Posterior vena cava (tissue), 2 donors: ENCODE results near the gene TTC9B. TPM values are rescaled to one million over a fixed set of nuclear protein-coding genes. Genes with fewer than 3 reads are reported as not detected.

ENCODE experiments used
- DNase-seq: peaks from one replicate; pipeline ENCODE4 v3.0.0-alpha.2; 2020; ENCODE audit warnings: low spot score
- intact Hi-C, 2 donors: fragments of 100-400 bp; cut with DNase I; formaldehyde crosslinking; loops; one replicate each; pipeline versions ENCODE4 v1.14.1 to v1.14.2; 2022 to 2023
- total RNA-seq, 2 donors: library from RNA; stranded (reverse); fragmentation: NEBNext Ultra II Directional; extraction: Animal tissue kit (Norgen Biotek cat#: 25700); gene quantifications; one replicate each; pipeline ENCODE4 v1.2.1, GENCODE V29; 2021
- donor health status: DM: yes; HTN: yes; CAD: no.
- donor health status: DM: yes; HTN: yes; CAD: no.

The TTC9B gene
- total RNA-seq, 2 donors from 2014 or later, result not detected

DNA sequence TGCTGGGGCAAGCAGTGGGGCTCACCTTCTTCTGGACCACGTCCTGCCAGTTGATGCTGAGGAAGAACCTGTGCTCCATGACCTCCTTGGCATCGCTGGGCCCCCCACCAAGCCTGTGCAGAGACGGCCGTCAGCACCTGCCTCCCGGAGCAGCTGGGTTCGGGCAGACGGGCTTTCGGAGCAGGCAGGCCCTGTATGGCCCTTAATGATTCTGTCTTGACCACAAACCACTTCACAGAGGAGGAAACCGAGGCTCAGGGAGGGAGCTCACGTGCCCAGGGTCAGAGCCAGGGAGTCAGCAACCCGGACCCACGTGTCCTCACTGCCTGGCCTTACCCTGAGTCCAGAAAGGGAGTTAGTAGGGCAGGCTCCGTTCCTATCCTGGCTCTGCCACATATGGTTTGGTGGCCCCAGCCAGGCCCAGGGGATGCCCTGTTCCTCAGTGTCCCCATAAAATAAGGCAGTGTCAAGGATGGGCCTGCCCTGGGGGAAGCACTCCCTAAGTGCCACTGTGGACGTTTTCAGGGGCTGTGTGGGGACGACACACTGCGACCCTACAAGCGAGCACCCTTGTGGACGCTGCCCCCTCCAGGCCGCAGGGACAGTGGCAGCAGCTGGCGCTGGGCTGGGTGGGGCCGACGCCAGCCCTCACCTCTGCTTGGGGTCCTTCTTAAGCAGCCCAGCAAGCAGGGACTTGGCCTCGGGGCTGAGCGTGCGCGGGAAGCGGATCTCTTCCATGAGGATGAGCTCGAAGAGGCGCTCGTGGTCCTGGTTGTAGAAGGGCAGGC is 17.2 kb upstream of the TTC9B start:
- DNase-seq, result no peak
- intact Hi-C loops, result no loop called here

DNA sequence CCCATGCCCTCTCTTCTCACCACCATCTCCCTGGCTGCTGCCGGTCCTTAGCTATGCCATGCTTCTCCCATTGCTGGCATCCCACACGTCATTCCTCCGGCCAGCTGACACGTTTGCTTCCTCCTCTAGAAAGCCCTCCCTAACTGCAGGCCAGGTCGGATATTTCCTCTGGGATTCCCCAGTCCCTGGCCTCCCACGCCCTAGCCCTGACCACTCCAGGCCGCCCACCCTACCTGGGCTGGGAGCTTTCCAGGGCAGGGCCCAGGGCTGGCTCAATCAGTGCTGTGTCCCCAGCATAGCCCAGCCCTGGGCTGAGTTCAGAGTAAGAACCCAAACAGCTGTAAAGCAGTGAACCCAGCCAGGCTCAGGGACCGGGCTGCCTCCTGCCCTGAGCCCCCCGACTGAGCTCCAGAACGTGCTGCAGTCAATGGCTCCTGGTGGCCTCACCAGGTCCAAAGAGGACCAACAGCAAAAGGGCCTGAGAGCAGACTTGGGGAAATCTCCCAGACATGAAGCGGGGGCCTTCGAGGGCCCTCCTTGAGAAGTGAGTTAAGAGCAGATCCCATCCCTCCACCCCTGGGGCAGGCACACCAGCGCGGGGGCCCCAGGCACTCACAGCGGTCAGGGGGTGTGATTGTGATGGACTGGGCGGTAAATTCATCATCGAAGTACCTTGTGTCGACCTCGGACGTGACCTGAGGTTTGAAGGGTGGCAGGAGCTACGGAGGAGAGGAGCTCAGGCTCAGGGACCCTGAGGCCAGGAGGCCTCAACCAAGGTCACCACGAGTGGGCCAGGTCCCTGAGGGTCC is 16.4 kb upstream of the TTC9B start:
- DNase-seq, result no peak
- intact Hi-C loops, result no loop called here

DNA sequence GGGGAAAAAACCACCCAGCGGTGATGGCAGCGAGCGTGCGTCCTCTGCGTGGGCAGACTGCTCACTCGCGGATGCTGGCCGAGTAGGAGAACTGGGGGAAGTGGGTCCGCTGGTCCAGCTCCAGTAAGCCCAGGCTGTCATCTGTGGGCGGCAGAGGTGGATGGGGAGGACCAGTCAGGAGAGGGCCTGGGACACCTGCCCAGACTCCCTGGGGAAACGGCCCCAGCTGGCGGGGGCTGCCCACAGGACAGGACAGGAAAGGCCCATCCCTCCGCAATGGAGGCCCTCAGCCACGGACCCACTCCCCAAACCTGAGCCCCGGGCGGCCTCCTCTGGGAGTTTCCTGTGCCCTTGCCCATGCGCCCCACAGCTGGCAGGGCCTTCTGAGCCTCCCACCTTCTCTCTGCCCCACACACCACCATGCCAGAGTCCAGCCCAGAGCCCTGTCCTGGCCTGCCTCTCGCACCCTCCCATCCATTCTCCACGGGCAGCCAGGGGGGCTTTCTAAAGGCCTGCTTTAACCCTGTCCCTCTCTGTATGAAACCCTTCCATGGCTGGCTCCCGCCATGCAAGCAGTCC is 15.7 kb upstream of the TTC9B start:
- no peak for DNase-seq
- intact Hi-C loops, result no loop called here

DNA sequence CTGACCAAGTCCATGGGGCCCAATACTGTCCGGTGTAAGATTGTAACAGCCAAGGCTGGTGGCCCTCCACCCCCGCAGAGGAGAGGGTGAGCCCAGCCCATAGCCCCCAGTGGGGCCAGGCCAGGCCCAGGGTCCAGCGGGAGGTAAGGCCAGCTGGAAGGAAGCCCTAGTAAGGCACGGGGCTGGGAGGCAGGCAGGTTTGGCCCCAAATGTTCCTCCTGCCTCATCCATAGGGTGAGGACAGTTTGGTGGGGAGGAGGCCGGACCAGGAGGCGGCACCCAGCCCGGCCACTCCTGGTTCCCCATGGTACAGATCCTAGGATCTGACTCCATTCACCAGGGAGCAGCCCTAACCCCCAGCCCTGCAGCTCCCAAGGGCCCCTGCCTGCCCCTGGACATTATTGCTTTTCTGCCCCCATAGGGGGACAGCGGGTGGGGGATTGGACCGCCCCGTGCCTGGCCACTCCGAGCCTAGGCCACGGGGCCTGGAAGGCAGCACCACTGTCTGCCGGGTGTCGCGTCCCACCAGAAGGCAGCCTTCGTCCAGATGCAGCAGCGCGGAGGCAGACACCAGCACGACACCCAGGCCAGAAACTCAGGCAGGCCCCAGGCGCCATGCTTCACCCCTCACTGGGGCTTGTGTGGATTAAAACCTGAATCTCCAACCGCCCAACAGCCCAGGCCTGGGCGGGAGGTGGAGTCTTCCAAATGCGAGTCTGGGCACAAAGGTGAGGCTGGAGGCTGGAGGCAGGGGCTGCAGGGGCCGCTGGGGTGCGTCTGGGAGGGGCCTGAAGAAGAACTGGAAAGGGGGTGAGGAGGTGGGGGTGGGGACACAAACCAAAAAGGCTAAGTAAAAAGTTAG is 15.0 kb upstream of the TTC9B start:
- intact Hi-C loops, result no loop called here
- DNase-seq, result no peak

DNA sequence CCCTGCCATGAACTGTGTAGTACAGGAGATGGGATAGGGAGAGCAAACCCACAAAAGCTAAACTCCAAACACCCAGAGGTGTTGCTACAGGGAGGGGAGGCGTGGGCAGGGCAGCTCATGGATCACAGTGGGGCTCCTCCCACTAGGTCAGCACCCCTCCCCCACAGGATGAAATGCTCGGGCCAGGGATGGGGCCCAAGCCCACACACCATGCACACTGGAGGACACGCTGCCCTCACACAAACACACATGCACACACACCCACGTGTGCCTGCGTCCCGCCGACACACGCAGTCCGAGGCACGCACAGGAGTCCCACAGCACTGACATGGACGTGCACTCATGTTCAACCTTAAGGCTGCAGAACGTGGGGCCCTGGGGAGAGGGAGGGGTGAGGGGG is 14.3 kb upstream of the TTC9B start:
- intact Hi-C loops, result no loop called here
- DNase-seq, result no peak

DNA sequence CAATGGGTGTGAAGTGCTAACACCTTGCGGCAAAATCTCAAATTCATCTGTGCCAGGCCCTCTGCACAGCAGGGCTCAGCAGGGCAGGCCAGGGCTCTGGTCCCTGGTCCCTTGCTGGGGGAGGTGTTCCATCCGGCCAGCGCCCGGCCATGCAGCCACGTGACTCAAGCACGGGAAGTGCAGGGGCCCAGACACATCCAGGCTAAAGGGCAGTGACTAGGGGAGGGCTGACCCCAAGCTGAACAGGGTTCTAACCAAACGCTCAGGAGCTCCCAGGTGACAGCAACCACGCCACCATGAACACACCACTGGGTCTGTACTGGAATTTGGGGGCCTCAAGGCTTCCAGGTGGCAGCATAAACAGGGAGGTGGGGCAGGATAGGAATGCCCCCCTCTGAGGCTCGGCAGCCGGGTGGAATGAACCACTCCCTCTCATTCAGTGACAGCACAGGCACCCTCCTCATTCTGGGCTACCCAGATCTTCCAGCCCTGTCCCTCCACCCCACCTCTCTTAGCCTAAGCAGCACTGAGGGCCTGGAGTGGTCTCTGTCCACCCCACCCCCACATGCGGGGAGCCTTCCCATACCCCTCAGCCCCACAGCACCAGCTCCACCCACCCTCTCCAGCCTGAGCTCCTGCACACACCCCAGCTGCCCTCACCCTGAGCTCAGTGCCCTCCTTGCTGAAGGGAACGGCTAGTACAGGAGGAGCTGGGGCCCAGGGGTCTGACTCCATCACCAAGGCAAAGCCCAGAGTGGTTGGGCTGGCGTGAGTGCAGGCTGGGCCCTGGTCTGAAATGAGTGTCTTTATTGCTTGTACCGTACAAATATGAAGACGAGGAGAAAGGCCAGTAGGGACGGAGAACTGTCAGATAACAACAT is 13.6 kb upstream of the TTC9B start:
- DNase-seq, result no peak
- intact Hi-C loops, result no loop called here

DNA sequence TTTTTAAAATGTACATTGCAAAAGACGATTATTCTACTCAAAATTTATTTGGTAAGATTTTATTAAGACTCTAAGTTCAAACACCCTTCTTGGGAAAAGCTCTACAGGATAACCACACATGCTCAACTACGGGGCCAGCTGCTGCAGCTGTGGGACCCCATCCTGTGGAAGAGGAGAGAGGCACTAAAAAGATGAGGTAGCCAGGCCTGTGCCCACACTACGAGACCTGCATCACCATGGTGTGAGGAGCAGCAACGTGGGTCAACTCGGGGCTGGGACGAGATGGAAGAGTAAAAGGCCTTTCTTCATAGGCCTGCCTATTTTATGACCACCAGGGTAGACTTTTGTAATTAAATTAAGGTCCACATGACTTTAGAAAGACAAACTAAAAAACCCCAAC is 12.9 kb upstream of the TTC9B start:
- no peak for DNase-seq
- intact Hi-C loops, result no loop called here

DNA sequence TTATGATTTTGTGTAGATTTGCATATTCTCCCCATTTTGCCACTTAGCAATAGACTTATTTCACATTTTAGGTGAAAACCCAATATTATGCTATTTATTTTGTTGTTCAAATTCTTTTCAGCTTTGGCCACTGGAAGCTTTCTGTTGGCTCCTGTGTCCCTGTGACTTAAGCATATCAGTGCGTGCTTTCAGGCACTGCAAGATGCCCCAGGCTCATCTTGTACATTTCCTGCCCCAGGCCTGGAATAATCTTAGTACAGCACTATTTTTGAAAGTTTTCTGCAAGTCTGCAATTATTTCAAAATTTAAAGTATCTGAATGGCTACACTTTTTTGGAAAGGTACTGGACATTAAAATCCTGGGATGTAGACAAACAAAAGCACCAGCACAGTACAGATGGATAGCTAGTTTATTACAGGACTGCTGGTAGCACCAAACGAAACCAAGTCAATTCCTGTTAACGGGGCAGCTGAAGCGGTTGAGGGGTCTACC is 11.8 kb upstream of the TTC9B start:
- intact Hi-C loops, result no loop called here
- no peak for DNase-seq

DNA sequence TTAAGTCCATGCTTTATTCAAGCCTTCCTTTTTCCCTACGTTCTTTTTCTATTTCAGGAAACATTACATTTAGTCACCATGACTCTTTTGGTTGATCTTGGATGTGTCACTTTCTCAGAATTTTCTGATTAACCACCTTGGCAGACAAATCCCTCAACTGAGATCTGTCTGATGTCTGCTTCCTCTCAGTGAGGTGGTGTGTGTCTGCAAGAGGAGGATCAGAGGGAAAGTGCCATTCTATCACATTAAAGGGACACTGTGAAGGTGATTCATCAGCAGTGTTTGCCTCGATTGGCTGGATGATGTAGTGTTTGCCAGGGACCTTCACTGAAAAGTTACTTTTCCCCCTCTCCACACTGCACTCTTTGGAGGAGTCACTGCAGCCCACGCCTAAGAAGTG is 11.3 kb upstream of the TTC9B start:
- intact Hi-C loops, result no loop called here

DNA sequence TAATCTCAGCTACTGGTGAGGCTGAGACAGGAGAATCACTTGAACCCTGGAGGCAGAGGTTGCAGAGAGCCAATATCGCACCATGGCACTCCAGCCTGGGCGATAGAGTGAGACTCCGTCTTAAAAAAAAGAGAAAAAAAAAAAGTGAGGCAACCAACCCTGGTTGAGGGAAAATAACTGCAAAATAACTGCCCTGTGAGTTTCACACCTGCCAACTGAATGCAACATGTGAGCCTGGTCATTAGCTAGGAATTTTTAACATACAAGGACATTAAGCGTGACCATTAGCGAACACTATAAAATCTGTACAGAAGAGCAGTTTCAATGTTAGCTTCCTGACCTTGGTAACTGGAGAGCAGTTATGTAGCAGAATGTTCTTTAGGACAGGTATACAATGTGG is 10.7 kb upstream of the TTC9B start:
- DNase-seq, result no peak
- intact Hi-C loops, result no loop called here

More for the DNA sequence above, 11.3 kb upstream of the TTC9B start:
- DNase-seq, result no peak

DNA sequence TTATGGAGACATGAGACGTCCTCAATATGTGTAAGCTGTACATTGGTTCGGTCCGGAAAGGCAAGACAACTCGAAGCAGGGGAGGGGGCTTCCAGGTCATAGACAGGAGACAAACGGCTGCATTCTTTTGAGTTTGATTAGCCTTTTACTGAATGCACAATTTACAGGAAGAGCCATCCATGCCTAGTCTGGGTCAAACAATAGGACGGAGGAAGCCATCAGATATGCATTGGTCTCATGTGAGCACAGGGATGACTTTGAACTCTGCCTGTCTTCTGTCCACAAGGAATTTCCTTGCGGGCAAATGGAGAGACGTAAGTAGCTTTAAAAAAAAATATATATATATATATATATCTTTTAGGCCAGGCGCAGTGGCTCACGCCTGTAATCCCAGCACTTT is 10.2 kb upstream of the TTC9B start:
- intact Hi-C loops, result no loop called here
- DNase-seq, result no peak

DNA sequence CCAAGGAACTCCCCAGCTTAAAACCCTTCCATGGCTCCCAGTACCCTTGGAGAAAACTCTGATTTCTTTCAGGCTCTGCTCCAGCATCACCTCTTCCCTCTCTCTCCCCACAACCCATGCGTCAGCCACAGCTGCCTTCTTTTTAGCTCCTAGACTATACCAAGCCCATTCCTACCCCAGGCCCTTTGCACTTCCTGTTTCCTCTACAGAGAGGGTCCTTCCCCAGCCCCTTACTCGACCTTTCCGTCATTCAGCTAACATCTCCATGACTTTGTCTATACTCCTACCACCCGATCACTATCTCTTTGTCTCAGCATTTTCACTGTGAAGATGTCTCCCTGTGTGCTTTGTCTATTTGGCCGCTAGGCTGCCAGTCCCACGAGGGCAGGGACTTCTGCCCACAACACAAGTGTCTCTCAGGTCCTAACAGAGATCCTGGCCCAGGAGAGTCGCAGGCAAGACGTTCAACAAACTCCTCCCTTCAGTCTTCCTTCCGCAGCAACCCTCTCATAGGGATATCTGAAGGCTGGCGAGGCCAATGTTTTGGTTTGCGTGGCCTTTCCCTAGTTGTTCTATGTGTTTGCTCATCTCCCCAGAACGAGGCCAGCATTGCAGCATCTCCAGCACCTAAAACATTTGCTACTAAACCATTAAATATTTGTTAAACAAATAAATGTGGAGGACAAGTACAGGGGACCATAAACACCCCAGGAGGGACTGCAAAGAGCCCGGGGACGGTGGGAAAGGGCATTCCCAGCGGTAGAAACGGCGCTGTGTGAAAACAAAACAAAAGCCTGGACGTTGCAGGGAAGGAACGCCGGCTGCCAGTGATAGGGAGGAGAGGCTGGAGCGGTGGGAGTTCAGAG is 7.5 kb upstream of the TTC9B start:
- intact Hi-C loops, result no loop called here

DNA sequence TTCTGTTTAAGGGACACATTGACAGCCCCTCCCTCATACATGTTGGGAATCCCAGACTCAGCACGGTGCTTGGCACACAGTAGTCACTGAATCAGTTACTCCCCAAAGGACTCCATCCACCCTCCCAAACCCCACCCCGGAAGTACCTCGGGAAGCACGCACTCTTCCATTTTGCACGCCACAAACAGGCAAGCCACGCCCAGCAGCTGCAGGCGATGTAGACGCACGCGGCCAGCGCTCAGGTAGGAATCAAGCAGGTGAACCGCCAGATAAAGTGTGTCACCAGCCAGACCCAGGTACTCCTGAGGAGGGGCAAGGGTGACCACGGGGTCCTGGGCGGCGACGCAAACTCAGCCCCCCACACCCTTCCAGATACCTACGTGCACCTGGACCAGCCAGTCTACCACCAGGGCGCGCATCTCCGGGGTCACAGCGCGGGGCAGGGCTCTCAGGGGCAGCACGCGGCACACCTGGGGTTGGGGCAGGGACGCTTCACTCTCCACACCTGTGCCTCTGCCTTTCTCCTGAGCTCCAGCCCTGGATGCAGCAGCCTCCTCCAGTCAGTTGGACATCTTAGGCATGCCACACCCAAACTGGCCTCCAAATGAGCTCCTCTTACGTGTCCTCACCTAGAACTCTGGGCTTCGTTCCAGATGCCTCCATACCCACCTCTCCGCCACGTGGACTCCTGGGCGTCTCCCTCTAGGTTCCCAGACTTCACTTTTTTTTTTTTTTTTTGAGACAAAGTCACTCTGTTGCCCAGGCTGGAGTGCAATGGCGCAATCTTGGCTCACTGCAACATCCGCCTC is 6.4 kb upstream of the TTC9B start:
- DNase-seq, result no peak
- intact Hi-C loops, result no loop called here

More for the DNA sequence above, 7.5 kb upstream of the TTC9B start:
- DNase-seq, result no peak

DNA sequence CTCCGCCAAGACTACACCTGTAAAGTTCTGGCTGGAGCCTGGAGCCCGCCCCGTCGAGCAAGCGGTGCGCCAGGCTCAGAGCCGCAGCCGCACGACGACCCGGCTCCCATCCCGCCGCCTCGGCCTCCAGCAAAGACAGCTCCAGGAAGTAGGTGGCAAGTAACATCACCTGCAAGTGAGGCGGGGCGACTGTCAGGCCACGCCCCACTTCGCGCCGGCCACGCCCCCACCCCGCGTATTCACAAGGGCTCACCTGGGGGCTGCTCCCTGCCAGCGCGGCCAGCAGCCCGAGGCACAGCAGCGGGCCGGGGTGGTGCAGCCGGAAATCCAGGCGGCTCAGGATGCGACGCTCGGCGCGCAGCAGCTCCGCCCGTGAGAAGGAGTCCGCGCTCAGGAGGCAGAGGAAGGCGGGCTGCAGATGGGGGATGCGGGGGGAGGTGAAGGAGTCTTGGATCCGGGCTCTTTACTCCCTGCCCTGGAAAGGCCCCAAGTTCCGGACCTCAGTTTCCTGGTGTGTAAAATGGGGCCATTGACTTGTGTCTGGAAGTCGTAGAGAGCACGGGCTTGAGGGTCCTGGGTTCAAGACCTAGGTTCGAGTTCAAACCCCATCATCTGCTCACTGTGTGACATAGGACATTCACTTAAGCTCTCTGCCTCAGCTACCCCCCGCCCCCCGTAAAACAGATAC is 5.1 kb upstream of the TTC9B start:
- no peak for DNase-seq

DNA sequence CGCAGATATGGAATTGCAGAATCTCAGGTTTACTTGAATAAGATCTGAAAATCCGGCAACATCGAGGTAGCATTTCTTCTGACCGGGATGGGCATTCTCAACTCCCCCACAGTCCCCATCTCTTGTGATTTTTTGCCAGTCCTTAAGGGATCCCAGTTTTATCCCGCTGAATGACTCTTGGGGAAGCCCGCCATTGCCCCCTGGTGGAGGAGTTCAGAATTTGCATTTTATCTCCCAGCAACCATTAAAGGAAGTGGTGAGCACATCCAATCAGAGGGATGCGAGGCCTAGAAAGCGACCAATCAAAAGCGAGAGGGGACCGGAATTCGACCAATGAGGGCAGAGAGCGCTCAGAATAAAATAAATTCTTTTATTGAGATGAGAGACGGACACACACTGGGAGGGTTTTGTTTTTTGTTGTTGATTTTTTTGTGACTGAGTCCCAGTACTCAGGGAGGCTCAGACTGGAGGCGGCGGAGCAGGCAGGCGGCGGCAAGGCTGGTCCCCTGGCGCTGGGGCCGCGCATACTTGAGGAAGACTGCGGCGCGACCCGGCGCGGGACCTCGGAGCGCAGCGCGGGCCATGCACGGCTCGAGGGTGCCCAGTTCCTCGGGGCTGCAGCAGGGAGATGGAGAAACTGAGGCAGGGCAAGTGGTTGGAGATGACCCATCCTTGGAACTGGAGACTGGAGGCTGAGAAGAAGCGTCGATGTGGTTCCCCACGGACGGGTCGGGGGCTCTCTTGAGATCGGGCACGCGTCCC is 3.9 kb upstream of the TTC9B start:
- DNase-seq, result no peak
- intact Hi-C loops, result loop anchor here in 1 of 2 donors (2.0 kb wide), 1 partner anchor 83 kb away; no protein-coding TSS in a partner anchor

More for the DNA sequence above, 5.1 kb upstream of the TTC9B start:
- intact Hi-C loops, result loop anchor here in 1 of 2 donors (2.0 kb wide), 1 partner anchor 84 kb away; no protein-coding TSS in a partner anchor
